ENCODE data around the gene PCCA.

DNA sequence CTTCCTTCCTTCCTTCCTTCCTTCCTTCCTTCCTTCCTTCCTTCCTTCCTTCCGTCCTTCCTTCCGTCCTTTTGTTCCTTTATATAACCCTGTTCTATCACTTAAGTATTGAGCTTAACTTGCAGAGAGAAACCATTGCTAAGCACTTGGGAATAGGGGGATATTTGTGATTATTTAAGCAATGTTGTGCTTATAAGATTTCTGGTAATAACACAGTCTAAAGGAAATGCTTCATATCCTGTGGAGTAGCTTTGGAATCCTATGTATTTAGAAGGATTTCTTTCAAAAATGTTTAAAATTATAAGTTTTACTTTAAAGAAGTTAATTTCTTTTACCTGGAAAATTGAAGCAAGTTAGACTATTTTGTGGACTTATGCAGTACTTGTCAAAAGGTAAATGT is 209.8 kb downstream of the PCCA start:
- TF ChIP-seq CTCF (IDR thresholded peaks at IDR 0.05) (no peak), POLR2A (IDR thresholded peaks at IDR 0.05) (no peak)

All from suprapubic skin (tissue), 3 donors.